GM12864 (cell line): ENCODE results near the gene CDCA7L.

Experiments
- DNase-seq: peaks from one replicate; pipeline ENCODE4 v3.0.0-alpha.2; 2011; ENCODE audit warnings: low read depth
- H3K4me3 ChIP-seq: 2 replicates; pipeline ENCODE4 v1.5.1; 2011; ENCODE audit warnings: mild to moderate bottlenecking, low read depth, low read length, control low read depth
- TF ChIP-seq, protein P1 (sequence below): IDR thresholded peaks from 2 replicates; pipeline ENCODE4 v1.5.1; 2011; ENCODE audit warnings: low read depth, mild to moderate bottlenecking, moderate library complexity, low read length, control low read depth, inconsistent platforms; ENCODE audit errors: missing control alignments

Gene CDCA7L

DNA sequence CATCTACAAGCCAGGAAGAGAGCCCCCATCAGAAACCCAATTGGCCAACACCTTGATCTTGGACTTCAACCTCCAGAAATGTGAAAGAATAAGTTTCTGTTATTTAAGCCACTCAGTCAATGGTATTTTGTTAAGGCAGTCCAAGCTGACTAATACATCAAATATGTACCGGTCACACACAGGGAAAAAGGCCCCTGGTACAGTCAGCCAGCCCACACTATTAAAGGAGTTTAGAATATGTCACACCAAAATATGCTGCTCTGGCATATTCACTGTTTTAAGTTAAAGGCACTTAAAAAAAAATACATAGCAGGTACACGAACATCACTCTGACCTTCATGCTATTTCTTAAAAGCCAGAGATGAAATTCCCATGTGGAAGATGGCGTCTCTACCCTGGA is 15.2 kb upstream of the CDCA7L start:
- TF ChIP-seq, protein P1, sequence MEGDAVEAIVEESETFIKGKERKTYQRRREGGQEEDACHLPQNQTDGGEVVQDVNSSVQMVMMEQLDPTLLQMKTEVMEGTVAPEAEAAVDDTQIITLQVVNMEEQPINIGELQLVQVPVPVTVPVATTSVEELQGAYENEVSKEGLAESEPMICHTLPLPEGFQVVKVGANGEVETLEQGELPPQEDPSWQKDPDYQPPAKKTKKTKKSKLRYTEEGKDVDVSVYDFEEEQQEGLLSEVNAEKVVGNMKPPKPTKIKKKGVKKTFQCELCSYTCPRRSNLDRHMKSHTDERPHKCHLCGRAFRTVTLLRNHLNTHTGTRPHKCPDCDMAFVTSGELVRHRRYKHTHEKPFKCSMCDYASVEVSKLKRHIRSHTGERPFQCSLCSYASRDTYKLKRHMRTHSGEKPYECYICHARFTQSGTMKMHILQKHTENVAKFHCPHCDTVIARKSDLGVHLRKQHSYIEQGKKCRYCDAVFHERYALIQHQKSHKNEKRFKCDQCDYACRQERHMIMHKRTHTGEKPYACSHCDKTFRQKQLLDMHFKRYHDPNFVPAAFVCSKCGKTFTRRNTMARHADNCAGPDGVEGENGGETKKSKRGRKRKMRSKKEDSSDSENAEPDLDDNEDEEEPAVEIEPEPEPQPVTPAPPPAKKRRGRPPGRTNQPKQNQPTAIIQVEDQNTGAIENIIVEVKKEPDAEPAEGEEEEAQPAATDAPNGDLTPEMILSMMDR: no peak
- H3K4me3 ChIP-seq: no peak overlapping the region
- DNase-seq: no peak

- no peak for DNase-seq
These were observed 13.7 kb upstream of the CDCA7L start for GRCh38 chr7:21959387-21959776.

GRCh38 chr7:21953781-21954180 is 8.1 kb upstream of the CDCA7L start:
- no peak for DNase-seq
- TF ChIP-seq, protein P1: no peak

More at GRCh38 chr7:21959387-21959776, 13.7 kb upstream of the CDCA7L start:
- TF ChIP-seq, protein P1: no peak
- H3K4me3 ChIP-seq: no peak overlapping the region

GRCh38 chr7:21948887-21949540 is 3.3 kb upstream of the CDCA7L start:
- TF ChIP-seq, protein P1: no peak
- DNase-seq: no peak

More at GRCh38 chr7:21953781-21954180, 8.1 kb upstream of the CDCA7L start:
- H3K4me3 ChIP-seq: no peak overlapping the region

DNA sequence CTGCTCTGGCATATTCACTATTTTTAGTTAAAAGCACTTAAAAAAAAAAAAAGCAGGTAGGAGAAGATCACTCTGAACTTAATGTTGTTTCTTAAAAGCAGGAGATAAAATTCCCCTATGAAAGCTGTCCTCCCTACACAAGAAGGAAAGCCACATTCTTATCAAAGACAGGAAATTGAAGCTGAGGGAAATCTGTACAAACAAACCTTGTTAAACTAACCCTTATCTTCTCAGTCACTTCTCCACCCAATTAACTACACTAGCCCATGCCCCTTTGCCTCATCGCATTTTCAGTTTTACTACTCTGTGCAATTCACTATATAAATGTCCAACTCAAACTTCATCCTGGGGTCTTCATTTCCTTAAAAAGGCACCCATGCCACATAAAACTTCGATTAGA is 2.7 kb upstream of the CDCA7L start:
- TF ChIP-seq, protein P1: no peak
- no peak overlapping the region for H3K4me3 ChIP-seq
- no peak for DNase-seq

More at GRCh38 chr7:21948887-21949540, 3.3 kb upstream of the CDCA7L start:
- H3K4me3 ChIP-seq: no peak overlapping the region

DNA sequence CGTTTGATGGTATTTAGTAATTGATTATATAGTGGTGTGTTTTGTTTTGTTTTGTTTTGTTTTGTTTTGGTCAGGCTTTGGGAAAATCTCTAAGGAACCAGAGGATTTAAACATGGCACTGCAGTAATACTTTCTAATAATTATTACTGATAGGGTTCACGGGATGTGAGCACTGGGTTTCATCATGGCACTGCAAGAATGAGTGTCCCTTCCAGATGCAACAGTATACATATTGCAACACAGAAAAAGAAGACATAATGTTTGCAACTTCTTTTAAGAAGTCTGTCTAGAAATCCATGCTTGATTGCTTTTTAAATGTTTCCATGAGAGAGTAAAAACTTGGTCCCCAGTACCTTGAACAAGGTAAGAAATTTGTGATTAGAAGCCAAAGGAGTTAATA is 2.2 kb upstream of the CDCA7L start:
- no peak for DNase-seq
- TF ChIP-seq, protein P1: no peak
- H3K4me3 ChIP-seq: no peak overlapping the region

DNA sequence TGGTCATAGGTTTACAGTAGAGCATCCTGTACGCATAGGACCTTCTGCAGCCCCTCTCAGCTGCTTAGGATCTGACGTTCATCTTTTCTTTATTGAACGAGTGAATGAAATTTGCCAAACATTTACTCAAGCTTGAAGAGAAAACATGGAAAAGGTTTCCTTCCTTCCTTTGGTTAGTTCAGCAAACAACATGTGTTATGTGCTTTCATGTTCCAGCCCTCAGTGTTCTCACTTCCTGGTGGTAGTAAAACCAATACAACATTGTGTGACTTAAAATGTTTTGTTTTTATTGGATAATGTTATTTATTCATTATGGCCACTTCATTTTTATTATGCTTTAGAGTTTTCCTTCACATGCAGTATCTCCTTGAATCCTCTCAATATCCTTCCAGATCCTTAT is 1.4 kb upstream of the CDCA7L start:
- no peak overlapping the region for H3K4me3 ChIP-seq
- no peak for DNase-seq

More for the DNA sequence above, 1.4 kb upstream of the CDCA7L start:
- TF ChIP-seq, protein P1: no peak
